ENCODE measurements around the gene MAB21L4. TPM values are rescaled to one million over a fixed set of nuclear protein-coding genes. Genes with fewer than 3 reads are reported as not detected.

Gene MAB21L4
- total RNA-seq, 4 donors from 2014 or later, result not detected

- Histone ChIP-seq H3K36me3 (no peaks in the 10 kb centered on the region), H3K27ac (no peak overlapping the region), H3K9me3 (no peaks in the 10 kb centered on the region), H3K4me1 (no peaks in the 10 kb centered on the region), H3K27me3 (no peaks in the 10 kb centered on the region), H3K4me3 (no peak overlapping the region)
- ATAC-seq (peak; percentile 66 to 72), DNase-seq (peak; percentile 5 to 57)
- intact Hi-C loops (cut with DNase I; ENCODE audit: low total_unique reads) (no loop called here), in situ Hi-C loops (cut with MboI; ENCODE audit: low sequenced_read_pairs in 4 of 4) (no loop called here)
- TF ChIP-seq, protein P1, sequence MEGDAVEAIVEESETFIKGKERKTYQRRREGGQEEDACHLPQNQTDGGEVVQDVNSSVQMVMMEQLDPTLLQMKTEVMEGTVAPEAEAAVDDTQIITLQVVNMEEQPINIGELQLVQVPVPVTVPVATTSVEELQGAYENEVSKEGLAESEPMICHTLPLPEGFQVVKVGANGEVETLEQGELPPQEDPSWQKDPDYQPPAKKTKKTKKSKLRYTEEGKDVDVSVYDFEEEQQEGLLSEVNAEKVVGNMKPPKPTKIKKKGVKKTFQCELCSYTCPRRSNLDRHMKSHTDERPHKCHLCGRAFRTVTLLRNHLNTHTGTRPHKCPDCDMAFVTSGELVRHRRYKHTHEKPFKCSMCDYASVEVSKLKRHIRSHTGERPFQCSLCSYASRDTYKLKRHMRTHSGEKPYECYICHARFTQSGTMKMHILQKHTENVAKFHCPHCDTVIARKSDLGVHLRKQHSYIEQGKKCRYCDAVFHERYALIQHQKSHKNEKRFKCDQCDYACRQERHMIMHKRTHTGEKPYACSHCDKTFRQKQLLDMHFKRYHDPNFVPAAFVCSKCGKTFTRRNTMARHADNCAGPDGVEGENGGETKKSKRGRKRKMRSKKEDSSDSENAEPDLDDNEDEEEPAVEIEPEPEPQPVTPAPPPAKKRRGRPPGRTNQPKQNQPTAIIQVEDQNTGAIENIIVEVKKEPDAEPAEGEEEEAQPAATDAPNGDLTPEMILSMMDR (IDR thresholded peaks at IDR 0.05 in 4 of 5, conservative IDR thresholded peaks at IDR 0.05 in 1 of 5), result no peak
- TF ChIP-seq POLR2A (IDR thresholded peaks at IDR 0.05), result no peak
These were observed 25.5 kb upstream of the MAB21L4 start for GRCh38 chr2:240921311-240921994.

DNA sequence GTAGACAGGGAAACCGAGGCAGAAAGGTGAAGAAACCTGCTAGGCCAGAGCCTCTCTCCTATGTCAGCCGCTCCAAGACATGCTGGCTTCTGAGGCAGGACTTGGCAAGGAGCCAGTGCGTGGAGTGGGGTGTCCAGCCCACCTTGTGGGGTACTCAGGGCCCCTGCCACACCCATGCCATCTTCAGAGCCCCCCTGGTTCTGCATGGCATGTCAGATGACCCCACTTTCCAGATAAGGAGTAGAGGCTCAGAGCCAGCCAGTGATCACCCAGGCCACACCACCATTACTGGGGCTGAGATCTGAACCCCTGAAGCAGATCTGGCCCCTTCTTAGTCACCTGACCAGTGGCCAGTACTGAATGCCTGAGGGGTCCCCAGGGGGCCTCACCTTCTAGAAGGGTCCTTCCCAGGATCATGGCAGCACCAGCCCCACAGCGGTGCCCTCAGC lies 24.9 kb upstream of the MAB21L4 start:
- intact Hi-C loops (cut with DNase I; ENCODE audit: low total_unique reads), result no loop called here
- Histone ChIP-seq H3K27me3 (peaks cover 1 to 2% (median 2%) of the 10 kb centered on the region in 3 donors), H3K9me3 (no peaks in the 10 kb centered on the region), H3K36me3 (no peaks in the 10 kb centered on the region), H3K4me3 (no peak overlapping the region), H3K4me1 (no peaks in the 10 kb centered on the region), H3K27ac (no peak overlapping the region)
- no peak for TF ChIP-seq POLR2A (IDR thresholded peaks at IDR 0.05)
- TF ChIP-seq, protein P1 (IDR thresholded peaks at IDR 0.05 in 4 of 5, conservative IDR thresholded peaks at IDR 0.05 in 1 of 5), result no peak
- in situ Hi-C loops (cut with MboI; ENCODE audit: low sequenced_read_pairs in 4 of 4), result no loop called here
- DNase-seq (peak; percentile 1 to 5), ATAC-seq (no peak)

- Histone ChIP-seq H3K4me3 (no peak overlapping the region), H3K36me3 (no peaks in the 10 kb centered on the region), H3K4me1 (no peaks in the 10 kb centered on the region), H3K27ac (no peak overlapping the region), H3K27me3 (peaks cover 3 to 9% (median 8%) of the 10 kb centered on the region in 3 donors), H3K9me3 (no peaks in the 10 kb centered on the region)
- intact Hi-C loops (cut with DNase I; ENCODE audit: low total_unique reads), result loop anchor here (10.0 kb wide), 1 partner anchor 185 kb away; the partner anchor contains the start of gene MTERF4
- in situ Hi-C loops (cut with MboI; ENCODE audit: low sequenced_read_pairs in 4 of 4), result no loop called here
- TF ChIP-seq, protein P1 (IDR thresholded peaks at IDR 0.05 in 4 of 5, conservative IDR thresholded peaks at IDR 0.05 in 1 of 5), result no peak
- no peak for TF ChIP-seq POLR2A (IDR thresholded peaks at IDR 0.05)
- ATAC-seq (no peak), DNase-seq (peak; percentile 1 to 11)
These were observed 24.1 kb upstream of the MAB21L4 start for GRCh38 chr2:240919786-240920782.

DNA sequence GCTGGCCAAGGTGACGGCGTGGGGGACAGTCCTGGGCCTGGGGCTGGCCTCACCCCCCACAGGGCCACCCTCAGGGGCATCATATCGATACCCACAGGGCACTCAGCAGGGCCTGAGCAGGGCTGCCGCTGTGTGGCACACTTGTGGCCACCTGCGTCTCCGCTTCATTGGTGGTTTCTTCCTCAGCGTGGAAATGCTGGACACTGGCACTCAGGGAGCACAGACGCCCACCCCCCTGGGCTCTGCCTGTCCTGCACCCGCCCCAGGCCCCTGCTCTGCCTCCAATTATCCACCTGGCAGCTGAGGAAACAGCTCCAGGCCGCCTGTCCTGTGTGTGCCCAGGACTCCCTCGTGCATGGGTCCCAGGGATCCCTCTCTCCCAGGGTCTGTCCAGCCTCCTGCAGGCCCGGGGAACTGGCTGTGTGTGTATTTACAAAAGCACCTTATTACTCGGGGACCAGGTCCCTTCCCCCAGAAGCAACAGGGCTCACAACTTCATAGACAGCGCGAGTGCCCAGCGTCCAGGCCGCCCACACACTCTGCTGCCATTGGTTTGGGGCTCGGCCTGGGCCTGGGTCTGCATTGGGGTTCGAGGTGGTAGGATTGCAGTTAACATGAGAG lies 23.3 kb upstream of the MAB21L4 start:
- peaks cover under 1 to 3% of the 10 kb centered on the region in 2 donors for H3K4me1 ChIP-seq
- no peak for TF ChIP-seq POLR2A (IDR thresholded peaks at IDR 0.05)
- TF ChIP-seq, protein P1 (IDR thresholded peaks at IDR 0.05 in 4 of 5, conservative IDR thresholded peaks at IDR 0.05 in 1 of 5), result no peak
- in situ Hi-C loops (cut with MboI; ENCODE audit: low sequenced_read_pairs in 4 of 4) (no loop called here), intact Hi-C loops (cut with DNase I; ENCODE audit: low total_unique reads) (loop anchor here (10.0 kb wide), 1 partner anchor 186 kb away; the partner anchor contains the start of gene MTERF4)
- H3K9me3 ChIP-seq, result no peaks in the 10 kb centered on the region
- ATAC-seq, result no peak
- H3K36me3 ChIP-seq, result no peaks in the 10 kb centered on the region
- H3K27me3 ChIP-seq, result peaks cover 5 to 13% (median 8%) of the 10 kb centered on the region in 3 donors
- no peak overlapping the region for H3K4me3 ChIP-seq
- H3K27ac ChIP-seq, result no peak overlapping the region
- peak in 1 of 2 donors; percentile 8 for DNase-seq

Data from gastrocnemius medialis (tissue), 4 donors.